Peyer's patch (tissue), 4 donors: ENCODE measurements around the gene RCCD1.

Source experiments
- POLR2A ChIP-seq, 2 donors: fragments of 450-650 bp; IDR thresholded peaks; one replicate each; pipeline ENCODE4 v1.5.1; 2017; ENCODE audit warnings: antibody characterized with exemption in 2 of 2, mild to moderate bottlenecking in 2 of 2, moderate library complexity in 2 of 2
- TF ChIP-seq, protein P1 (sequence below), 6 experiments: fragments of 450-650 bp in 4 of 6; fragments of 200-600 bp in 2 of 6; sonication (generic) in 1 of 6; IDR thresholded peaks; one replicate each; pipeline ENCODE4 v1.5.1; 2017 to 2019; ENCODE audit warnings: antibody characterized with exemption in 6 of 6, mild to moderate bottlenecking in 3 of 6, moderate library complexity in 1 of 6

DNA sequence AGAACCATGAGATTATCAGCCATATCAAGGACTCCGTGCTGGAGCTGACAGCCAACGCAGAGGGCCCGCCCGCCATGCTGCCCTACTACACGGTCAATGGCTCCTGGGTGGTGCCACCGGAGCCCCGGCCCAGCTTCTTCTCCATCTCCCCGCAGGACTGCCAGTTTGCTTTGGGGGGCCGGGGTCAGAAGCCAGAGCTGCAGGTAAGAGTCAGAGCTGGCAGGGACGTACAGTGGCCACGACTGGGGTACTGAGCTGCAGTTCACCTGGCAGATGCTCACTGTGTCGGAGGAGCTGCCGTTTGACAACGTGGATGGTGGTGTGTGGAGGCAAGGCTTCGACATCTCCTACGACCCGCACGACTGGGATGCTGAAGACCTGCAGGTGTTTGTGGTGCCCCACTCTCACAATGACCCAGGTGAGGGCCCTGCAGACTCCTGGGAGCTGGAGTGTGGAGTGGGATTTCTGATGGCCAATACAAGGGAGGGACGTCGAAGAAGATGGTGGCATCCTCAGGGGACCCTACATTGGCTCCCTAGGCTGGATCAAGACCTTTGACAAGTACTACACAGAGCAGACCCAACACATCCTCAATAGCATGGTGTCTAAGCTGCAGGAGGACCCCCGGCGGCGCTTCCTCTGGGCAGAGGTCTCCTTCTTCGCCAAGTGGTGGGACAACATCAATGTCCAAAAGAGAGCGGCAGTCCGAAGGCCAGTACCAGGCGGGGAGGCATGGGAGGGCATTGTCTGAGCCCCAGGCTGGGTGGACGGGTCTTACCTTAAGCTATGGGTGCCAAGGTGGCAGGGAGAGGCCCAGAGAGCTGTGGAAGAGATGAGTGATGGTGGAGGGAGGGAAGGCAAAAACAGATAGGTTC lies 49.1 kb upstream of the RCCD1 start:
- TF ChIP-seq, protein P1, sequence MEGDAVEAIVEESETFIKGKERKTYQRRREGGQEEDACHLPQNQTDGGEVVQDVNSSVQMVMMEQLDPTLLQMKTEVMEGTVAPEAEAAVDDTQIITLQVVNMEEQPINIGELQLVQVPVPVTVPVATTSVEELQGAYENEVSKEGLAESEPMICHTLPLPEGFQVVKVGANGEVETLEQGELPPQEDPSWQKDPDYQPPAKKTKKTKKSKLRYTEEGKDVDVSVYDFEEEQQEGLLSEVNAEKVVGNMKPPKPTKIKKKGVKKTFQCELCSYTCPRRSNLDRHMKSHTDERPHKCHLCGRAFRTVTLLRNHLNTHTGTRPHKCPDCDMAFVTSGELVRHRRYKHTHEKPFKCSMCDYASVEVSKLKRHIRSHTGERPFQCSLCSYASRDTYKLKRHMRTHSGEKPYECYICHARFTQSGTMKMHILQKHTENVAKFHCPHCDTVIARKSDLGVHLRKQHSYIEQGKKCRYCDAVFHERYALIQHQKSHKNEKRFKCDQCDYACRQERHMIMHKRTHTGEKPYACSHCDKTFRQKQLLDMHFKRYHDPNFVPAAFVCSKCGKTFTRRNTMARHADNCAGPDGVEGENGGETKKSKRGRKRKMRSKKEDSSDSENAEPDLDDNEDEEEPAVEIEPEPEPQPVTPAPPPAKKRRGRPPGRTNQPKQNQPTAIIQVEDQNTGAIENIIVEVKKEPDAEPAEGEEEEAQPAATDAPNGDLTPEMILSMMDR (IDR thresholded peaks at IDR 0.05) = no peak
- no peak for TF ChIP-seq POLR2A (IDR thresholded peaks at IDR 0.05)
